Neural progenitor cell (in vitro differentiated cells): ENCODE results near the gene C16orf74. TPM values are rescaled to one million over a fixed set of nuclear protein-coding genes. Genes with fewer than 3 reads are reported as not detected.

ENCODE experiments used
- DNase-seq: peaks from one replicate; pipeline ENCODE4 v3.0.0-alpha.2; 2016; ENCODE audit warnings: low spot score
- H2AFZ ChIP-seq: fragments of 200-600 bp; sonication (generic); replicated peaks from 2 replicates; pipeline ENCODE4 v1.6.1; 2016; ENCODE audit warnings: antibody characterized with exemption
- H3F3A ChIP-seq: fragments of 200-600 bp; sonication (generic); 2 replicates; pipeline ENCODE4 v1.6.1; 2016; ENCODE audit warnings: antibody characterized with exemption, low read depth
- H3K27ac ChIP-seq: fragments of 200-600 bp; sonication (generic); 2 replicates; pipeline ENCODE4 v1.5.1; 2016; ENCODE audit warnings: mild to moderate bottlenecking
- H3K27me3 ChIP-seq: fragments of 200-600 bp; sonication (generic); 2 replicates; pipeline ENCODE4 v1.6.1; 2016; ENCODE audit warnings: mild to moderate bottlenecking, moderate library complexity
- H3K36me3 ChIP-seq: fragments of 200-600 bp; sonication (generic); 2 replicates; pipeline ENCODE4 v1.5.1; 2016
- H3K4me1 ChIP-seq: fragments of 200-600 bp; sonication (generic); 2 replicates; pipeline ENCODE4 v1.6.1; 2016; ENCODE audit warnings: mixed run types
- H3K4me2 ChIP-seq: fragments of 200-600 bp; sonication (generic); 2 replicates; pipeline ENCODE4 v1.6.1; 2016
- H3K4me3 ChIP-seq: fragments of 200-600 bp; sonication (generic); 2 replicates; pipeline ENCODE4 v1.5.1; 2016
- H3K79me2 ChIP-seq: fragments of 200-600 bp; sonication (generic); 2 replicates; pipeline ENCODE4 v1.6.1; 2016; ENCODE audit warnings: low read depth
- H3K9ac ChIP-seq: fragments of 200-600 bp; sonication (generic); 2 replicates; pipeline ENCODE4 v1.6.1; 2016
- H3K9me3 ChIP-seq: fragments of 200-600 bp; sonication (generic); 2 replicates; pipeline ENCODE4 v1.5.1; 2016; ENCODE audit warnings: low read depth
- H4K20me1 ChIP-seq: fragments of 200-600 bp; sonication (generic); 2 replicates; pipeline ENCODE4 v1.6.1; 2016; ENCODE audit warnings: low read depth
- H3K27ac Mint-ChIP-seq: 3 replicates; pipeline ENCODE4 v1.8.0; 2021; ENCODE audit warnings: mixed read lengths
- H3K27me3 Mint-ChIP-seq: 2 replicates; pipeline ENCODE4 v1.8.0; 2022; ENCODE audit warnings: low read depth, mild to moderate bottlenecking, inconsistent platforms, moderate library complexity, mixed read lengths; ENCODE audit not compliant: insufficient read depth
- H3K36me3 Mint-ChIP-seq: 3 replicates; pipeline ENCODE4 v1.8.0; 2021; ENCODE audit warnings: mixed read lengths
- H3K4me1 Mint-ChIP-seq: 3 replicates; pipeline ENCODE4 v1.8.0; 2021; ENCODE audit warnings: mixed read lengths
- H3K4me3 Mint-ChIP-seq: 3 replicates; pipeline ENCODE4 v1.8.0; 2021; ENCODE audit warnings: mild to moderate bottlenecking, moderate library complexity, mixed read lengths
- H3K9me3 Mint-ChIP-seq: 3 replicates; pipeline ENCODE4 v1.8.0; 2020; ENCODE audit warnings: mixed read lengths
- EZH2 ChIP-seq: fragments of 200-600 bp; sonication (generic); IDR thresholded peaks from 2 replicates; pipeline ENCODE4 v1.6.1; 2017; ENCODE audit warnings: antibody characterized with exemption, mild to moderate bottlenecking, moderate library complexity
- EZH2phosphoT487 ChIP-seq: fragments of 200-600 bp; sonication (generic); IDR thresholded peaks from 2 replicates; pipeline ENCODE4 v1.6.1; 2017; ENCODE audit warnings: antibody characterized with exemption
- total RNA-seq: library from RNA; depleted of rRNA; stranded (reverse); fragments of >200 nt; gene quantifications from 2 replicates; pipeline ENCODE4 v1.2.3, GENCODE V29; 2015; ENCODE audit warnings: low replicate concordance
- TF ChIP-seq, protein P1 (sequence below): fragments of 200-600 bp; sonication (generic); IDR thresholded peaks from 2 replicates; pipeline ENCODE4 v1.5.1; 2017; ENCODE audit warnings: antibody characterized with exemption, mild to moderate bottlenecking

Gene C16orf74
- total RNA-seq, 1 donor from 2014 or later = not detected

DNA sequence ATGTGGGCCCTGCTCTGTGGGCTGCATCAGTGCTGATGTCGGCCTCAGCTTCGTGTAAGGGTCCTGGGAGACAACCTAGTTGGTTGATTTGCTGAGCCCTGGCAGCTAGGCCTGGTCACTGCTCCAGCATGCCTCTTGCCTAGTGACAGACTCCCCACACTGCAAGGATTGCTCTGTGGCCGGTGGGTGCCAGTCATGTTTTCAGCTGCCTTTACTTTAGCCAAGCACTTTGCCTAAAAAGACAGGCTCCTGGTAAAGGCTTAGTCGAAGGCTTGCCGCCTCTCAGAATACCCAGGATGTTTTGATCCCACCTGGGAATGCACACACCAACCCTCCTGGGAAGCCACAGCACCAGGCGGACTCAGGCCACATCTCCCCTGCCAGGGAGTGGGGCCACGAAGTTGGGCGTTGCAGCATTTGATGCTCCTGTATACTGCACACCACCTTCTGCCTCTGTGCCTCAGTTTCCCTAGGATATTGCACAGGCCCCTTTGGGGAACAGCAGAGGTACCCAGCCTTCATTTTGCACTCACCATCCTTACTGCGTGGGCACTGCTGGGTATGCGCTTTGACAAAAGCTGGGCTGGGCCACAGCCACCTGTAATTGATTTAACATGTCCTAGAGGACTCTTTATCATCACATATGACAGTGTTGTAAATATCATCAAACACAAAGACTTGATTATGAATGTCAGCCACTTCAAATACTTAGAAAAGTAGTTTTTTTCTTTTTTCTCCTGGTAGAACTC, 82.0 kb downstream of the C16orf74 start:
- no peak for DNase-seq
- H3K27ac ChIP-seq = no peak overlapping the region
- no peak overlapping the region for H3K27ac Mint-ChIP-seq
- H3K4me2 ChIP-seq = no peak overlapping the region
- H3K4me1 ChIP-seq = no peaks in the 10 kb centered on the region
- TF ChIP-seq EZH2 = no peak
- no peak for TF ChIP-seq EZH2phosphoT487
- TF ChIP-seq, protein P1, sequence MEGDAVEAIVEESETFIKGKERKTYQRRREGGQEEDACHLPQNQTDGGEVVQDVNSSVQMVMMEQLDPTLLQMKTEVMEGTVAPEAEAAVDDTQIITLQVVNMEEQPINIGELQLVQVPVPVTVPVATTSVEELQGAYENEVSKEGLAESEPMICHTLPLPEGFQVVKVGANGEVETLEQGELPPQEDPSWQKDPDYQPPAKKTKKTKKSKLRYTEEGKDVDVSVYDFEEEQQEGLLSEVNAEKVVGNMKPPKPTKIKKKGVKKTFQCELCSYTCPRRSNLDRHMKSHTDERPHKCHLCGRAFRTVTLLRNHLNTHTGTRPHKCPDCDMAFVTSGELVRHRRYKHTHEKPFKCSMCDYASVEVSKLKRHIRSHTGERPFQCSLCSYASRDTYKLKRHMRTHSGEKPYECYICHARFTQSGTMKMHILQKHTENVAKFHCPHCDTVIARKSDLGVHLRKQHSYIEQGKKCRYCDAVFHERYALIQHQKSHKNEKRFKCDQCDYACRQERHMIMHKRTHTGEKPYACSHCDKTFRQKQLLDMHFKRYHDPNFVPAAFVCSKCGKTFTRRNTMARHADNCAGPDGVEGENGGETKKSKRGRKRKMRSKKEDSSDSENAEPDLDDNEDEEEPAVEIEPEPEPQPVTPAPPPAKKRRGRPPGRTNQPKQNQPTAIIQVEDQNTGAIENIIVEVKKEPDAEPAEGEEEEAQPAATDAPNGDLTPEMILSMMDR = no peak
- H4K20me1 ChIP-seq = no peaks in the 10 kb centered on the region
- H3K79me2 ChIP-seq = no peaks in the 10 kb centered on the region
- H3K36me3 ChIP-seq = no peaks in the 10 kb centered on the region
- peaks cover 3% of the 10 kb centered on the region for H3F3A ChIP-seq
- H3K27me3 Mint-ChIP-seq = peaks cover 6% of the 10 kb centered on the region
- peaks cover 41% of the 10 kb centered on the region for H3K36me3 Mint-ChIP-seq
- no peaks in the 10 kb centered on the region for H3K9me3 Mint-ChIP-seq
- H3K27me3 ChIP-seq = no peaks in the 10 kb centered on the region
- no peak overlapping the region for H3K4me3 Mint-ChIP-seq
- H3K4me3 ChIP-seq = no peak overlapping the region
- no peaks in the 10 kb centered on the region for H3K9me3 ChIP-seq
- H3K9ac ChIP-seq = no peak overlapping the region
- H3K4me1 Mint-ChIP-seq = no peaks in the 10 kb centered on the region
- no peak overlapping the region for H2AFZ ChIP-seq

GRCh38 chr16:85667841-85668413, 83.0 kb downstream of the C16orf74 start:
- Histone ChIP-seq H3F3A (peaks cover 10% of the 10 kb centered on the region), H2AFZ (no peak overlapping the region), H3K9me3 (no peaks in the 10 kb centered on the region), H3K36me3 (no peaks in the 10 kb centered on the region), H3K9ac (no peak overlapping the region), H3K27ac (no peak overlapping the region), H3K27me3 (no peaks in the 10 kb centered on the region), H3K79me2 (no peaks in the 10 kb centered on the region), H3K4me3 (no peak overlapping the region), H3K4me2 (no peak overlapping the region), H4K20me1 (peaks cover under 1% of the 10 kb centered on the region), H3K4me1 (peaks cover 3% of the 10 kb centered on the region)
- Mint-ChIP-seq H3K27ac (no peak overlapping the region), H3K4me1 (peaks cover 4% of the 10 kb centered on the region), H3K27me3 (peaks cover 9% of the 10 kb centered on the region), H3K36me3 (peaks cover 49% of the 10 kb centered on the region), H3K9me3 (no peaks in the 10 kb centered on the region), H3K4me3 (no peak overlapping the region)
- DNase-seq = no peak
- TF ChIP-seq, protein P1 = no peak
- TF ChIP-seq EZH2phosphoT487 (no peak), EZH2 (no peak)

- H3K9me3 Mint-ChIP-seq = no peaks in the 10 kb centered on the region
- H3F3A ChIP-seq = peaks cover 16% of the 10 kb centered on the region
- H3K4me1 Mint-ChIP-seq = peaks cover 11% of the 10 kb centered on the region
- H3K4me3 ChIP-seq = no peak overlapping the region
- no peak overlapping the region for H3K9ac ChIP-seq
- no peak overlapping the region for H3K4me2 ChIP-seq
- no peaks in the 10 kb centered on the region for H3K9me3 ChIP-seq
- no peaks in the 10 kb centered on the region for H3K36me3 ChIP-seq
- no peak overlapping the region for H3K4me3 Mint-ChIP-seq
- H3K27ac Mint-ChIP-seq = no peak overlapping the region
- H4K20me1 ChIP-seq = peaks cover 4% of the 10 kb centered on the region
- DNase-seq = no peak
- peaks cover 53% of the 10 kb centered on the region for H3K36me3 Mint-ChIP-seq
- H3K27me3 Mint-ChIP-seq = peaks cover 14% of the 10 kb centered on the region
- no peak overlapping the region for H3K27ac ChIP-seq
- no peaks in the 10 kb centered on the region for H3K79me2 ChIP-seq
- H3K4me1 ChIP-seq = peaks cover 10% of the 10 kb centered on the region
- TF ChIP-seq, protein P1 = no peak
- TF ChIP-seq EZH2 = no peak
- TF ChIP-seq EZH2phosphoT487 = no peak
- H3K27me3 ChIP-seq = no peaks in the 10 kb centered on the region
- H2AFZ ChIP-seq = no peak overlapping the region
Observed at GRCh38 chr16:85667261-85667660, 83.6 kb downstream of the C16orf74 start.
